Panc1 (cell line): Measurements from ENCODE around the gene HMG20B.

Experiments
- CTCF ChIP-seq: fragments of 450-650 bp; IDR thresholded peaks from 2 replicates; pipeline ENCODE4 v1.5.1; 2017; ENCODE audit warnings: mild to moderate bottlenecking
- TCF7L2 ChIP-seq: IDR thresholded peaks from 2 replicates; pipeline ENCODE4 v1.6.1; 2011; ENCODE audit warnings: mild to moderate bottlenecking, low read depth, low read length, inconsistent platforms

- TF ChIP-seq CTCF = no peak
- no peak for TF ChIP-seq TCF7L2
These were observed 22.8 kb downstream of the HMG20B start for GRCh38 chr19:3595521-3596061.
